DND-41 (cell line): ENCODE data around the gene CFAP20DC.

ENCODE experiments used
- ATAC-seq: fragments of 200-7000 bp; cut with Tn5 transposase; 3 replicates; pipeline ENCODE4 v1.9.1; 2021; ENCODE audit warnings: low read depth; ENCODE audit not compliant: insufficient read depth
- DNase-seq: peaks from one replicate; pipeline ENCODE4 v3.0.0-alpha.2; 2020
- H2AFZ ChIP-seq: 2 replicates; pipeline ENCODE4 v1.6.0; 2012; ENCODE audit warnings: low read depth, low read length
- H3K27ac ChIP-seq: 2 replicates; pipeline ENCODE4 v1.5.1; 2012; ENCODE audit warnings: low read length, inconsistent platforms
- H3K27me3 ChIP-seq: fragments of 200-600 bp; sonication (generic); 2 replicates; pipeline ENCODE4 v1.6.0; 2012; ENCODE audit warnings: low read length, mild to moderate bottlenecking, inconsistent platforms; ENCODE audit not compliant: insufficient read depth, poor library complexity
- H3K36me3 ChIP-seq: 2 replicates; pipeline ENCODE4 v1.5.1; 2012; ENCODE audit warnings: low read length, inconsistent platforms; ENCODE audit not compliant: insufficient read depth
- H3K4me1 ChIP-seq: 2 replicates; pipeline ENCODE4 v1.5.1; 2012; ENCODE audit warnings: mild to moderate bottlenecking, low read length; ENCODE audit not compliant: insufficient read depth
- H3K4me2 ChIP-seq: 2 replicates; pipeline ENCODE4 v1.6.0; 2012; ENCODE audit warnings: mild to moderate bottlenecking, moderate library complexity, low read length, inconsistent platforms; ENCODE audit not compliant: insufficient read depth
- H3K4me3 ChIP-seq, 2 experiments: fragments of 200-600 bp in 1 of 2; shearing (Covaris generic) in 1 of 2; 2 replicates each; pipeline ENCODE4 v1.5.1; 2012 to 2016; ENCODE audit warnings: inconsistent platforms in 2 of 2, low read length in 2 of 2, mild to moderate bottlenecking in 2 of 2, low read depth in 1 of 2, moderate library complexity in 1 of 2
- H3K79me2 ChIP-seq: 2 replicates; pipeline ENCODE4 v1.6.0; 2012; ENCODE audit warnings: low read length, inconsistent platforms; ENCODE audit not compliant: insufficient read depth
- H3K9ac ChIP-seq: 2 replicates; pipeline ENCODE4 v1.6.0; 2012; ENCODE audit warnings: low read depth, mild to moderate bottlenecking, inconsistent platforms, low read length, moderate library complexity
- H3K9me3 ChIP-seq: 2 replicates; pipeline ENCODE4 v1.5.1; 2012; ENCODE audit warnings: low read length, moderate library complexity, mild to moderate bottlenecking, inconsistent platforms; ENCODE audit not compliant: insufficient read depth, severe bottlenecking
- H4K20me1 ChIP-seq: 2 replicates; pipeline ENCODE4 v1.6.0; 2012; ENCODE audit warnings: low read length; ENCODE audit not compliant: insufficient read depth
- EZH2 ChIP-seq: IDR thresholded peaks from 3 replicates; pipeline ENCODE4 v1.6.1; 2012; ENCODE audit warnings: borderline replicate concordance, low read depth, mild to moderate bottlenecking, moderate library complexity, low read length, inconsistent platforms; ENCODE audit not compliant: severe bottlenecking
- TF ChIP-seq, protein P1 (sequence below): IDR thresholded peaks from 2 replicates; pipeline ENCODE4 v1.5.1; 2012; ENCODE audit warnings: borderline replicate concordance, low read length, moderate library complexity, mild to moderate bottlenecking; ENCODE audit not compliant: poor library complexity, severe bottlenecking; ENCODE audit errors: extremely low read depth

CFAP20DC gene

DNA sequence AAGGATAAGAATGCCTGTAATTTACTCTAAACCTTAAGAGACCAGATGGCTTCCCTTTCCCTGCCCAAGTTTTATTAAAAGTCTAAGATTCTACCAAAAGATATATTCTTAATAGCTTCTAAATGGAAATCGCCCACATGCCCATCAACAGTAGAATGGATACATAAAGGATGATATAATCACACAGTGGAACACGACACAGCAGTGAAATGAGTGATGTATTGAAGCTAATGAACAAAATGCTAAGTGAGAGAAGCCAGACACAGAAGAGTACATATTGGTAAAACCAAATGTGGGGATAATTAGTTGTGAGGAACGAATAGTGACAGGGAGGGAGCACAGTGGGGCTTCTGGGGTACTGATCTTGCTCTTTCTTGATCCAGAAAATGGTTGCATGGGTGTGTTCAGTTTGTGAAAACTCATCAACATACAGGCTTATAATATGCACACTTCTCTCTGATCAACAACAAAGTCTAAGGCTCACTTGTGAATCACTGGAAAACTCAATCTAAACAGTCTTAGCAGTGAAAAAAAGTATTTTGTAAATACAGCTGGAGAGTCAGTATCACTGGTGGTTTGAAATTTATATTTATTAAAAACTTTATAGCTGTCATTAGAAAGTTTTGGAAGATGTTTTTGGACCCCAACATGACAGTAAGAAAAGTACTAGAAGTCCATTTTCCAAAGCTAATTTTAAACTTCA is 212.5 kb downstream of the CFAP20DC start:
- H3K27me3 ChIP-seq = peaks cover 8% of the 10 kb centered on the region
- DNase-seq = no peak
- H3K4me1 ChIP-seq = no peaks in the 10 kb centered on the region
- no peak overlapping the region for H3K9ac ChIP-seq
- H4K20me1 ChIP-seq = no peaks in the 10 kb centered on the region
- no peak overlapping the region for H3K4me2 ChIP-seq
- H3K36me3 ChIP-seq = no peaks in the 10 kb centered on the region
- no peak overlapping the region for H3K27ac ChIP-seq
- H2AFZ ChIP-seq = no peak overlapping the region
- no peaks in the 10 kb centered on the region for H3K9me3 ChIP-seq
- no peaks in the 10 kb centered on the region for H3K79me2 ChIP-seq
- TF ChIP-seq, protein P1, sequence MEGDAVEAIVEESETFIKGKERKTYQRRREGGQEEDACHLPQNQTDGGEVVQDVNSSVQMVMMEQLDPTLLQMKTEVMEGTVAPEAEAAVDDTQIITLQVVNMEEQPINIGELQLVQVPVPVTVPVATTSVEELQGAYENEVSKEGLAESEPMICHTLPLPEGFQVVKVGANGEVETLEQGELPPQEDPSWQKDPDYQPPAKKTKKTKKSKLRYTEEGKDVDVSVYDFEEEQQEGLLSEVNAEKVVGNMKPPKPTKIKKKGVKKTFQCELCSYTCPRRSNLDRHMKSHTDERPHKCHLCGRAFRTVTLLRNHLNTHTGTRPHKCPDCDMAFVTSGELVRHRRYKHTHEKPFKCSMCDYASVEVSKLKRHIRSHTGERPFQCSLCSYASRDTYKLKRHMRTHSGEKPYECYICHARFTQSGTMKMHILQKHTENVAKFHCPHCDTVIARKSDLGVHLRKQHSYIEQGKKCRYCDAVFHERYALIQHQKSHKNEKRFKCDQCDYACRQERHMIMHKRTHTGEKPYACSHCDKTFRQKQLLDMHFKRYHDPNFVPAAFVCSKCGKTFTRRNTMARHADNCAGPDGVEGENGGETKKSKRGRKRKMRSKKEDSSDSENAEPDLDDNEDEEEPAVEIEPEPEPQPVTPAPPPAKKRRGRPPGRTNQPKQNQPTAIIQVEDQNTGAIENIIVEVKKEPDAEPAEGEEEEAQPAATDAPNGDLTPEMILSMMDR = no peak
- no peak for TF ChIP-seq EZH2
- no peak for ATAC-seq
- no peak overlapping the region for H3K4me3 ChIP-seq

- H3K27me3 ChIP-seq = peaks cover 8% of the 10 kb centered on the region
- no peaks in the 10 kb centered on the region for H3K79me2 ChIP-seq
- no peaks in the 10 kb centered on the region for H3K4me1 ChIP-seq
- no peak for TF ChIP-seq EZH2
- TF ChIP-seq, protein P1 = no peak
- ATAC-seq (no peak), DNase-seq (no peak)
- H4K20me1 ChIP-seq = no peaks in the 10 kb centered on the region
- H3K9ac ChIP-seq = no peak overlapping the region
- no peak overlapping the region for H2AFZ ChIP-seq
- H3K36me3 ChIP-seq = no peaks in the 10 kb centered on the region
- H3K4me2 ChIP-seq = no peak overlapping the region
- no peaks in the 10 kb centered on the region for H3K9me3 ChIP-seq
- H3K4me3 ChIP-seq = no peak overlapping the region
- H3K27ac ChIP-seq = no peak overlapping the region
Measured at GRCh38 chr3:58835086-58835485, 214.7 kb downstream of the CFAP20DC start.

DNA sequence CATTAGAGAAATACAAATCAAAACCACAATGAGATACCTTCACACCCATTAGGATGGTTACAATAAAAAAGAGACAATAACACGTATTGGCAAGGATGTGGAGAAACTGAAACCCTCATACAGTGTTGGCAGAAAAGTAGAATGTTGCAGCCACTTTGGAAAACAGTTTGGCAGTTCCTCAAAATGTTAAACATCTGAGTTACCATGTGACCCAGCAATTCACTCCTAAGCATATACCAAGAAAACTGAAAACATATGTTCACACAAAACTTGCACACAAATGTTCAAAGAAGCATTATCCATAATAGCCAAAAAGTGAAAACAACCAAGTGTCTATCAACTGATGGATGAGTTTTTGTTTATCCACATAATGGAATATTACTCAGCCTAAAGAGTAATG is 216.3 kb downstream of the CFAP20DC start:
- H3K9ac ChIP-seq = no peak overlapping the region
- no peak overlapping the region for H3K4me3 ChIP-seq
- DNase-seq (no peak), ATAC-seq (no peak)
- H3K27ac ChIP-seq = no peak overlapping the region
- H3K4me1 ChIP-seq = no peaks in the 10 kb centered on the region
- H3K36me3 ChIP-seq = no peaks in the 10 kb centered on the region
- H3K79me2 ChIP-seq = no peaks in the 10 kb centered on the region
- no peak for TF ChIP-seq EZH2
- TF ChIP-seq, protein P1 = no peak
- H3K9me3 ChIP-seq = no peaks in the 10 kb centered on the region
- no peak overlapping the region for H3K4me2 ChIP-seq
- no peaks in the 10 kb centered on the region for H4K20me1 ChIP-seq
- H3K27me3 ChIP-seq = peaks cover 8% of the 10 kb centered on the region
- H2AFZ ChIP-seq = no peak overlapping the region
